ENCODE data around the gene TAAR8. TPM values are rescaled to one million over a fixed set of nuclear protein-coding genes. Genes with fewer than 3 reads are reported as not detected.

Gene TAAR8
- total RNA-seq, 1 donor from 2014 or later = not detected

- no peak for TF ChIP-seq CTCF (IDR thresholded peaks at IDR 0.05)
- no peak overlapping the region for H3K27ac Mint-ChIP-seq (ENCODE audit: unreplicated experiment)
- no peaks in the 10 kb centered on the region for H3K4me1 Mint-ChIP-seq (ENCODE audit: unreplicated experiment)
- no peak for DNase-seq (ENCODE audit: extremely low spot score, unreplicated experiment)
- peaks cover 58% of the 10 kb centered on the region for H3K27me3 Mint-ChIP-seq (ENCODE audit: unreplicated experiment)
- no peak overlapping the region for H3K4me3 Mint-ChIP-seq (ENCODE audit: unreplicated experiment)
- H3K9me3 Mint-ChIP-seq (ENCODE audit: unreplicated experiment) = no peaks in the 10 kb centered on the region
- H3K36me3 Mint-ChIP-seq (ENCODE audit: unreplicated experiment) = no peaks in the 10 kb centered on the region
These were observed 19.3 kb downstream of the TAAR8 start for GRCh38 chr6:132571774-132572173.

GRCh38 chr6:132584698-132585097 lies 32.2 kb downstream of the TAAR8 start:
- no peak for TF ChIP-seq CTCF (IDR thresholded peaks at IDR 0.05)
- DNase-seq (ENCODE audit: extremely low spot score, unreplicated experiment) = no peak
- no peaks in the 10 kb centered on the region for H3K9me3 Mint-ChIP-seq (ENCODE audit: unreplicated experiment)
- no peak overlapping the region for H3K27ac Mint-ChIP-seq (ENCODE audit: unreplicated experiment)
- no peaks in the 10 kb centered on the region for H3K36me3 Mint-ChIP-seq (ENCODE audit: unreplicated experiment)
- H3K27me3 Mint-ChIP-seq (ENCODE audit: unreplicated experiment) = peaks cover 39% of the 10 kb centered on the region
- no peaks in the 10 kb centered on the region for H3K4me1 Mint-ChIP-seq (ENCODE audit: unreplicated experiment)
- H3K4me3 Mint-ChIP-seq (ENCODE audit: unreplicated experiment) = no peak overlapping the region

GRCh38 chr6:132587424-132587823 lies 35.0 kb downstream of the TAAR8 start:
- Mint-ChIP-seq H3K27me3 (ENCODE audit: unreplicated experiment) (peaks cover 55% of the 10 kb centered on the region), H3K4me1 (ENCODE audit: unreplicated experiment) (no peaks in the 10 kb centered on the region), H3K9me3 (ENCODE audit: unreplicated experiment) (no peaks in the 10 kb centered on the region), H3K27ac (ENCODE audit: unreplicated experiment) (no peak overlapping the region), H3K36me3 (ENCODE audit: unreplicated experiment) (no peaks in the 10 kb centered on the region), H3K4me3 (ENCODE audit: unreplicated experiment) (no peak overlapping the region)
- TF ChIP-seq CTCF (IDR thresholded peaks at IDR 0.05) = no peak
- no peak for DNase-seq (ENCODE audit: extremely low spot score, unreplicated experiment)

- no peak within 1 kb of the TSS for H3K27ac Mint-ChIP-seq (ENCODE audit: unreplicated experiment)
- no peak for TF ChIP-seq CTCF (IDR thresholded peaks at IDR 0.05)
- no peaks in the 10 kb centered on the region for H3K9me3 Mint-ChIP-seq (ENCODE audit: unreplicated experiment)
These were observed 37.0 kb downstream of the TAAR8 start, which contains the start of gene TAAR5 for GRCh38 chr6:132589454-132589853. TSS of gene TAAR5 (minus strand) at chr6:132589741. CDS start at chr6:132589686, 55 bp downstream.

GRCh38 chr6:132590362-132590761 lies 37.9 kb downstream of the TAAR8 start:
- H3K27me3 Mint-ChIP-seq (ENCODE audit: unreplicated experiment) = peaks cover 41% of the 10 kb centered on the region
- no peaks in the 10 kb centered on the region for H3K4me1 Mint-ChIP-seq (ENCODE audit: unreplicated experiment)
- no peak overlapping the region for H3K4me3 Mint-ChIP-seq (ENCODE audit: unreplicated experiment)
- no peaks in the 10 kb centered on the region for H3K9me3 Mint-ChIP-seq (ENCODE audit: unreplicated experiment)
- no peak overlapping the region for H3K27ac Mint-ChIP-seq (ENCODE audit: unreplicated experiment)
- H3K36me3 Mint-ChIP-seq (ENCODE audit: unreplicated experiment) = no peaks in the 10 kb centered on the region
- DNase-seq (ENCODE audit: extremely low spot score, unreplicated experiment) = no peak
- TF ChIP-seq CTCF (IDR thresholded peaks at IDR 0.05) = no peak

More at GRCh38 chr6:132589454-132589853, 37.0 kb downstream of the TAAR8 start, which contains the start of gene TAAR5:
- H3K4me1 Mint-ChIP-seq (ENCODE audit: unreplicated experiment) = no peaks in the 10 kb centered on the region
- peaks cover 44% of the 10 kb centered on the region for H3K27me3 Mint-ChIP-seq (ENCODE audit: unreplicated experiment)
- H3K36me3 Mint-ChIP-seq (ENCODE audit: unreplicated experiment) = no peaks in the 10 kb centered on the region
- H3K4me3 Mint-ChIP-seq (ENCODE audit: unreplicated experiment) = no peak within 1 kb of the TSS
- DNase-seq (ENCODE audit: extremely low spot score, unreplicated experiment) = no peak

All from osteocyte (in vitro differentiated cells).